HepG2 (cell line): Measurements from ENCODE around the gene U2AF2. TPM values are rescaled to one million over a fixed set of nuclear protein-coding genes. Genes with fewer than 3 reads are reported as not detected.

Experiments used
- ATM ChIP-seq: fragments of 450-650 bp; IDR thresholded peaks from 2 replicates; pipeline ENCODE4 v1.7.1; 2017; ENCODE audit warnings: mild to moderate bottlenecking, borderline replicate concordance
- CAMTA2 ChIP-seq: sonication (generic); formaldehyde crosslinking; IDR thresholded peaks from 2 replicates; pipeline ENCODE4 v1.4.0; 2020; ENCODE audit warnings: mild to moderate bottlenecking, missing genetic modification reagents, borderline replicate concordance
- DMAP1 ChIP-seq: IDR thresholded peaks from 2 replicates; pipeline ENCODE4 v1.6.1; 2016
- ERF ChIP-seq: IDR thresholded peaks from 2 replicates; pipeline ENCODE4 v1.6.1; 2018; ENCODE audit warnings: missing biosample characterization, missing genetic modification reagents
- ISX ChIP-seq: sonication (generic); formaldehyde crosslinking; conservative IDR thresholded peaks from 2 replicates; pipeline ENCODE4 v1.5.0; 2020; ENCODE audit warnings: missing genetic modification reagents
- JUN ChIP-seq: sonication (generic); formaldehyde crosslinking; IDR thresholded peaks from 2 replicates; pipeline ENCODE4 v1.4.0; 2020; ENCODE audit warnings: mild to moderate bottlenecking, missing genetic modification reagents
- SKI ChIP-seq: fragments of 450-650 bp; IDR thresholded peaks from one replicate; pipeline ENCODE4 v1.6.1; 2018; ENCODE audit warnings: mild to moderate bottlenecking; ENCODE audit not compliant: partially characterized antibody
- TAF1 ChIP-seq: sonication (generic); formaldehyde crosslinking; IDR thresholded peaks from 2 replicates; pipeline ENCODE4 v1.4.0; 2020; ENCODE audit warnings: missing genetic modification reagents
- TCF12 ChIP-seq, 2 experiments: fragments of 450-650 bp in 1 of 2; sonication (generic) in 1 of 2; formaldehyde crosslinking in 1 of 2; IDR thresholded peaks; 2 replicates each; pipeline versions ENCODE4 v1.6.1 to v1.8.0; 2017 to 2022; ENCODE audit warnings: antibody characterized with exemption in 1 of 2, mild to moderate bottlenecking in 1 of 2, missing genetic modification reagents in 1 of 2, moderate library complexity in 1 of 2
- TOPORS ChIP-seq: sonication (generic); formaldehyde crosslinking; IDR thresholded peaks from 2 replicates; pipeline ENCODE4 v1.8.0; 2023; ENCODE audit warnings: mild to moderate bottlenecking, missing genetic modification reagents
- polyA plus RNA-seq, 8 experiments: library from polyadenylated mRNA; depleted of rRNA in 3 of 8; stranded (reverse) in 7 of 8; unstranded in 1 of 8; fragments of >200 nt; fragmentation: Illumina TruSeq in 4 of 8; extraction: Trizol in 4 of 8; gene quantifications; 2 replicates each; pipeline versions ENCODE4 v1.2.1 to v1.2.3, GENCODE V29; 2011 to 2016; ENCODE audit warnings: low read depth in 4 of 8, missing spikeins in 1 of 8, mixed read lengths in 1 of 8; ENCODE audit not compliant: insufficient read depth in 1 of 8
- total RNA-seq, 5 experiments: library from RNA; depleted of rRNA; stranded (reverse); fragments of >200 nt; fragmentation: Illumina TruSeq; extraction: Trizol; gene quantifications; 2 replicates each; pipeline ENCODE4 v1.2.3, GENCODE V29; 2016; ENCODE audit warnings: low read depth in 1 of 5
- TF ChIP-seq, protein P1 (sequence below): IDR thresholded peaks from 2 replicates; pipeline ENCODE4 v1.6.1; 2016; ENCODE audit warnings: missing biosample characterization, missing genetic modification reagents, low read depth
- TF ChIP-seq, protein P2 (sequence below): IDR thresholded peaks from 2 replicates; pipeline ENCODE4 v1.6.1; 2016; ENCODE audit warnings: missing compliant biosample characterization, missing genetic modification reagents, borderline replicate concordance
- TF ChIP-seq, protein P3 (sequence below): sonication (generic); formaldehyde crosslinking; IDR thresholded peaks from 2 replicates; pipeline ENCODE4 v1.9.0; 2021; ENCODE audit warnings: mild to moderate bottlenecking, missing genetic modification reagents
- TF ChIP-seq, protein P4 (sequence below): sonication (generic); formaldehyde crosslinking; IDR thresholded peaks from 2 replicates; pipeline ENCODE4 v1.5.1; 2020; ENCODE audit warnings: mild to moderate bottlenecking, missing genetic modification reagents, moderate library complexity

The U2AF2 gene
- total and polyA plus RNA-seq, 2 of the 13 experiments (the other 11 are each of a cell fraction or from before 2014, with no cell fraction given), result 84.3 to 124 TPM

DNA sequence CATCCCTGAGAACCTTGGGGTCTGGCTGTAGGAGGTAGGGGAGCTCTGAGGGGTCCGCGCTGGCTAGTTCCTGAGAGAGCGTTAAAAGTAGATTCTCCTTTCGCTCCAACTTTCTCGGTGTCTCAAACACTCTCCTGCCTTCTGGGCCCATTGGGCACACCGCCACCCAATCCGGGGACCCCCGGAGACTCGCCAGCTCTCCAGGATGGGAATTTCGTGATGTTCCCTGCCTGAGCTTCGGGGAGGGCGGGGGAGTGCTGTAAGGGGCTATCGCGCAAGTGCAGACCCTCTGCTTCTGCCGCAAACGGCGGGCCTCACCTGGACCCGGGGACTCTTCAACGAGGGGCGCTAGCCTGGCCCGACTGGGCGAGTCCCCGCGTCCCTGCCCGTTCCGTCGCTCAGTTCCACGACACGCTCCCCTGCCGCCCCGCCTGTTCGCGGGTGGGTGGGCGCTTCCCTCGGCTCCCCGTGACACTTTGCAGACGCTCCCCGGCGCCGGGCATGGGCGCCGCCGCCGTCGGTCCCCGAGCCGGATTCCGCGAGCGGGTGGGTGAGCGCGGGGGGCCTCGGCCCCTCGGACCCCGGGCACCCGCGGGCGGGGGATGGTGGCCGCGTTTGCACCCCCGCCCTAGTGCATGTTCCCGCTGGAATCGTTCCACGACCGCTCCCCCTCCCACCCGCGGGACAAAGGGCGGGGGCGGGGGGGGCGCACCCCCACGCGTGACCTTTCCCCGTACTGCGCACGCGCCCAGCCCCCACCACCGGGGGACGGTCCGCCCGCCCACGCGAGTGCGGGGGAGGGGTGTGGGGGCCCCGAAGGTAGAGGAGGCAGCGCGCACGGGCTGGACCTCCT lies 6.9 kb upstream of the U2AF2 start, which contains the start of gene CCDC106 (continued):
- TF ChIP-seq, protein P1, sequence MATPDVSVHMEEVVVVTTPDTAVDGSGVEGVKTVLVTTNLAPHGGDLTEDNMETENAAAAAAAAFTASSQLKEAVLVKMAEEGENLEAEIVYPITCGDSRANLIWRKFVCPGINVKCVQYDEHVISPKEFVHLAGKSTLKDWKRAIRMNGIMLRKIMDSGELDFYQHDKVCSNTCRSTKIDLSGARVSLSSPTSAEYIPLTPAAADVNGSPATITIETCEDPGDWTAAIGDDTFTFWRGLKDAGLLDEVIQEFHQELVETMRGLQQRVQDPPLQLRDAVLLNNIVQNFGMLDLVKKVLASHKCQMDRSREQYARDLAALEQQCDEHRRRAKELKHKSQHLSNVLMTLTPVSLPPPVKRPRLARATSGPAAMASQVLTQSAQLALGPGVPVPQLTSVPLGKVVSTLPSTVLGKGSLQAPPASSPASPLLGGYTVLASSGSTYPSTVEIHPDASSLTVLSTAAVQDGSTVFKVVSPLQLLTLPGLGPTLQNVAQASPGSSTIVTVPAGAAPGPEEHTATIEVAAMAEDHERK (CRISPR knock-in tag), result no peak
- TF ChIP-seq, protein P2, sequence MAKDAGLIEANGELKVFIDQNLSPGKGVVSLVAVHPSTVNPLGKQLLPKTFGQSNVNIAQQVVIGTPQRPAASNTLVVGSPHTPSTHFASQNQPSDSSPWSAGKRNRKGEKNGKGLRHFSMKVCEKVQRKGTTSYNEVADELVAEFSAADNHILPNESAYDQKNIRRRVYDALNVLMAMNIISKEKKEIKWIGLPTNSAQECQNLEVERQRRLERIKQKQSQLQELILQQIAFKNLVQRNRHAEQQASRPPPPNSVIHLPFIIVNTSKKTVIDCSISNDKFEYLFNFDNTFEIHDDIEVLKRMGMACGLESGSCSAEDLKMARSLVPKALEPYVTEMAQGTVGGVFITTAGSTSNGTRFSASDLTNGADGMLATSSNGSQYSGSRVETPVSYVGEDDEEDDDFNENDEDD (CRISPR knock-in tag), result 0 out of 2 replicates have a peak, but pooled peaks have one; percentile 34
- TF ChIP-seq SKI (peak; percentile 21), ISX (CRISPR knock-in tag) (no peak), TAF1 (CRISPR knock-in tag) (no peak), CAMTA2 (CRISPR knock-in tag) (0 out of 2 replicates have a peak, but pooled peaks have one; percentile 56), TOPORS (CRISPR knock-in tag) (no peak), TCF12 (IDR thresholded peaks at IDR 0.05) (no peak), TCF12 (CRISPR knock-in tag; IDR thresholded peaks at IDR 0.05) (no peak), ATM (no peak), JUN (CRISPR knock-in tag) (no peak), ERF (CRISPR knock-in tag) (0 out of 2 replicates have a peak, but pooled peaks have one; percentile 52), DMAP1 (CRISPR knock-in tag) (peak; percentile 61; the same call in 1 of the 2 replicates)
- TF ChIP-seq, protein P3, sequence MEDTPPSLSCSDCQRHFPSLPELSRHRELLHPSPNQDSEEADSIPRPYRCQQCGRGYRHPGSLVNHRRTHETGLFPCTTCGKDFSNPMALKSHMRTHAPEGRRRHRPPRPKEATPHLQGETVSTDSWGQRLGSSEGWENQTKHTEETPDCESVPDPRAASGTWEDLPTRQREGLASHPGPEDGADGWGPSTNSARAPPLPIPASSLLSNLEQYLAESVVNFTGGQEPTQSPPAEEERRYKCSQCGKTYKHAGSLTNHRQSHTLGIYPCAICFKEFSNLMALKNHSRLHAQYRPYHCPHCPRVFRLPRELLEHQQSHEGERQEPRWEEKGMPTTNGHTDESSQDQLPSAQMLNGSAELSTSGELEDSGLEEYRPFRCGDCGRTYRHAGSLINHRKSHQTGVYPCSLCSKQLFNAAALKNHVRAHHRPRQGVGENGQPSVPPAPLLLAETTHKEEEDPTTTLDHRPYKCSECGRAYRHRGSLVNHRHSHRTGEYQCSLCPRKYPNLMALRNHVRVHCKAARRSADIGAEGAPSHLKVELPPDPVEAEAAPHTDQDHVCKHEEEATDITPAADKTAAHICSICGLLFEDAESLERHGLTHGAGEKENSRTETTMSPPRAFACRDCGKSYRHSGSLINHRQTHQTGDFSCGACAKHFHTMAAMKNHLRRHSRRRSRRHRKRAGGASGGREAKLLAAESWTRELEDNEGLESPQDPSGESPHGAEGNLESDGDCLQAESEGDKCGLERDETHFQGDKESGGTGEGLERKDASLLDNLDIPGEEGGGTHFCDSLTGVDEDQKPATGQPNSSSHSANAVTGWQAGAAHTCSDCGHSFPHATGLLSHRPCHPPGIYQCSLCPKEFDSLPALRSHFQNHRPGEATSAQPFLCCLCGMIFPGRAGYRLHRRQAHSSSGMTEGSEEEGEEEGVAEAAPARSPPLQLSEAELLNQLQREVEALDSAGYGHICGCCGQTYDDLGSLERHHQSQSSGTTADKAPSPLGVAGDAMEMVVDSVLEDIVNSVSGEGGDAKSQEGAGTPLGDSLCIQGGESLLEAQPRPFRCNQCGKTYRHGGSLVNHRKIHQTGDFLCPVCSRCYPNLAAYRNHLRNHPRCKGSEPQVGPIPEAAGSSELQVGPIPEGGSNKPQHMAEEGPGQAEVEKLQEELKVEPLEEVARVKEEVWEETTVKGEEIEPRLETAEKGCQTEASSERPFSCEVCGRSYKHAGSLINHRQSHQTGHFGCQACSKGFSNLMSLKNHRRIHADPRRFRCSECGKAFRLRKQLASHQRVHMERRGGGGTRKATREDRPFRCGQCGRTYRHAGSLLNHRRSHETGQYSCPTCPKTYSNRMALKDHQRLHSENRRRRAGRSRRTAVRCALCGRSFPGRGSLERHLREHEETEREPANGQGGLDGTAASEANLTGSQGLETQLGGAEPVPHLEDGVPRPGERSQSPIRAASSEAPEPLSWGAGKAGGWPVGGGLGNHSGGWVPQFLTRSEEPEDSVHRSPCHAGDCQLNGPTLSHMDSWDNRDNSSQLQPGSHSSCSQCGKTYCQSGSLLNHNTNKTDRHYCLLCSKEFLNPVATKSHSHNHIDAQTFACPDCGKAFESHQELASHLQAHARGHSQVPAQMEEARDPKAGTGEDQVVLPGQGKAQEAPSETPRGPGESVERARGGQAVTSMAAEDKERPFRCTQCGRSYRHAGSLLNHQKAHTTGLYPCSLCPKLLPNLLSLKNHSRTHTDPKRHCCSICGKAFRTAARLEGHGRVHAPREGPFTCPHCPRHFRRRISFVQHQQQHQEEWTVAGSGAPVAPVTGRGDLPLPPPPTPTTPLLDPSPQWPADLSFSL (CRISPR knock-in tag), result no peak
- TF ChIP-seq, protein P4, sequence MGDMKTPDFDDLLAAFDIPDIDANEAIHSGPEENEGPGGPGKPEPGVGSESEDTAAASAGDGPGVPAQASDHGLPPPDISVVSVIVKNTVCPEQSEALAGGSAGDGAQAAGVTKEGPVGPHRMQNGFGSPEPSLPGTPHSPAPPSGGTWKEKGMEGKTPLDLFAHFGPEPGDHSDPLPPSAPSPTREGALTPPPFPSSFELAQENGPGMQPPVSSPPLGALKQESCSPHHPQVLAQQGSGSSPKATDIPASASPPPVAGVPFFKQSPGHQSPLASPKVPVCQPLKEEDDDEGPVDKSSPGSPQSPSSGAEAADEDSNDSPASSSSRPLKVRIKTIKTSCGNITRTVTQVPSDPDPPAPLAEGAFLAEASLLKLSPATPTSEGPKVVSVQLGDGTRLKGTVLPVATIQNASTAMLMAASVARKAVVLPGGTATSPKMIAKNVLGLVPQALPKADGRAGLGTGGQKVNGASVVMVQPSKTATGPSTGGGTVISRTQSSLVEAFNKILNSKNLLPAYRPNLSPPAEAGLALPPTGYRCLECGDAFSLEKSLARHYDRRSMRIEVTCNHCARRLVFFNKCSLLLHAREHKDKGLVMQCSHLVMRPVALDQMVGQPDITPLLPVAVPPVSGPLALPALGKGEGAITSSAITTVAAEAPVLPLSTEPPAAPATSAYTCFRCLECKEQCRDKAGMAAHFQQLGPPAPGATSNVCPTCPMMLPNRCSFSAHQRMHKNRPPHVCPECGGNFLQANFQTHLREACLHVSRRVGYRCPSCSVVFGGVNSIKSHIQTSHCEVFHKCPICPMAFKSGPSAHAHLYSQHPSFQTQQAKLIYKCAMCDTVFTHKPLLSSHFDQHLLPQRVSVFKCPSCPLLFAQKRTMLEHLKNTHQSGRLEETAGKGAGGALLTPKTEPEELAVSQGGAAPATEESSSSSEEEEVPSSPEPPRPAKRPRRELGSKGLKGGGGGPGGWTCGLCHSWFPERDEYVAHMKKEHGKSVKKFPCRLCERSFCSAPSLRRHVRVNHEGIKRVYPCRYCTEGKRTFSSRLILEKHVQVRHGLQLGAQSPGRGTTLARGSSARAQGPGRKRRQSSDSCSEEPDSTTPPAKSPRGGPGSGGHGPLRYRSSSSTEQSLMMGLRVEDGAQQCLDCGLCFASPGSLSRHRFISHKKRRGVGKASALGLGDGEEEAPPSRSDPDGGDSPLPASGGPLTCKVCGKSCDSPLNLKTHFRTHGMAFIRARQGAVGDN (CRISPR knock-in tag), result peak; percentile 77
